GM12874 (cell line): ENCODE measurements around the gene AKAP13.

Experiments used
- CTCF ChIP-seq: IDR thresholded peaks from 2 replicates; pipeline ENCODE4 v1.5.1; 2011; ENCODE audit warnings: low read depth, mild to moderate bottlenecking, control low read depth, low read length, moderate library complexity; ENCODE audit not compliant: insufficient read depth

AKAP13 gene

DNA sequence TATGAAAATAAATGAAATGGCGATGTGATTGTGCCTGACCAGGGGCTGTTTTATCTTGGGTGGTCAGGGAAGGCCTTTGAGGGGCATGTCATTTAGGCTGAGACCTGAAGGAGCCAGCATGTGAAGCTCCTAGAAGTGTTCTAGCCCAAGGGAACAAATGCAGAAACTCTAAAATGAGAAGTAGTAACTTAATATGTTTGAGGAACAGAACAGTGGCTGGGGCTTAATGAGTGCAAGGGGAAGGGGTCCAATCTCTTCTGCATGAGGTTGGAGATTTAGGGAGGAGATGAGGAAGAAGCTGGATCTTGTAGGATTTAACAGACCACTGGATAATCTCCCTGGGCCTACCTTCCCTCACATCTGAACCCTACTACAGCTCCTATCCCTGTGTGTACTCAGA lies 110.5 kb downstream of the AKAP13 start:
- TF ChIP-seq CTCF, result no peak

DNA sequence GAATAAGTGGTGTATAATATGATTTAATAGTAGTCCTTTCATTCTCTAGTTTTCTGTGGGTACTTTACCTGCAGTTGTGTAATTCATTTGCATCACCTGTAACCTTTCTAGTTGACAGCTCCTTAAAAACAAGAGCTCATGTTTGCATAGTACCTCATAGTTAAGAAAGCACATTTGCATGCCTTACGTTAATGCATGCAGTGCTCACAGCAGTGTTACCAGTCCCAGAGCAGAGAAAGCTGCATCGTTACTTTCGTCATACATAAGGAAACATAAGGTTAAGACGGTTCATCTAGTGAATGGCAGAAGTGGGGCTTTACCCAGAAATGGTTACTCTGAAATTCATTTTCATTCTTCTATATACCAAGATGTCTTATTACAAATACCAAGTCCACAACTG lies 111.3 kb downstream of the AKAP13 start:
- no peak for TF ChIP-seq CTCF

DNA sequence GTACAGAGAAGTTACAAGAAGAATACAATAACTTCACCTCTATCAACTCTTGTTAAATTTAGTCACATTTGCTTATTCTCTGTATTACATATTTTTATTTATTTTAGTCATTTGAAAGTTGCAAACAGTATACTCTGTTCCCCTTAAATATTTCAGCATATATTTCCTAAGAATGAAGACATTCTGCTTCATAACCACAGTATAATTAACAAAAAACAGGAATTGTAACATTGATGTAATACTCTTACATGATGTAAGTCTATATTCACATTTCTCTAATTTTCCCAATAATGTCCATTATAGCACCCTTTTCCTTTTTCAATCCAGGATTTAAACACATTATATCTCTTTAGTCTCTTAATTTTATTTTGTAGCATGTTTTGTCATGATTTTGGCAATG lies 112.0 kb downstream of the AKAP13 start:
- TF ChIP-seq CTCF, result no peak

GRCh38 chr15:85493260-85493659 lies 112.9 kb downstream of the AKAP13 start:
- no peak for TF ChIP-seq CTCF

DNA sequence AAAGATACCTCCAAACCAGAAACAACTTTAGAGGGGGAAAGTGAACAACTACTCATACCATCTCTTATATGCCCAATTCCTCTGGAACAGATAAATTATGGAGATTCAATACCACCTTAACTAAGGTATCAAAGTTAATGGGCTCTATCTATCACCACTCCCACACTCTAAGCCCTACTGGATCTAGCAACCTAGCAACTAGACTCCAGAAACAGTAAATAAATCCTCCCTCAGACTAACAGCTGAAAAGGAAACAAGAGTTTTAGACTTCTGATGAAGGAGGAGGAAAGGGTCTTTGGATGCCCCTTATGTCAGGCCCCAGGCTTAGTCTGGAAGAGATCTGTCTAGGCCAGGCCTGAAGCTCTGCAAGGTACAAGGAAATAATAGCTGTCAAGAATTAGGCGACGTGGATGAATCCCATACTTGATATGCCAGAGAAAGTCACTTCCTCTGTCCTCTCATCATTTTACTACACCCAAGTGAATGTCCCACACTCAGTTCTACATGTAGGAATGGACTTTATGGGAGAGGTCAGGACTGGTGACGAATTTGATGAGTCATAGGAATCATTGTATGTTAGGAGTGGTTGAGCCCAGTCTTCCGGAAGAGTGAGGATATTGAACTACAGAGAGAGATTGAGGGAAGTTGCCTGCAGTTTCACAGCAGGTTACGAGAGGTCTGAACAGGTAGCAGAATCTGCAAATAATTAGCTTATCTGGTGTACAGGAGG lies 113.8 kb downstream of the AKAP13 start:
- TF ChIP-seq CTCF, result no peak

- TF ChIP-seq CTCF, result no peak
Measured at GRCh38 chr15:85495096-85495495, 114.7 kb downstream of the AKAP13 start.

GRCh38 chr15:85495544-85495943 lies 115.1 kb downstream of the AKAP13 start:
- no peak for TF ChIP-seq CTCF
